Femur (tissue), 1 donor: ENCODE data around the gene HPCAL1.
"Not testable (repeated sequence)": the region's sequence is repeated elsewhere in the genome, so short reads cannot be mapped to it uniquely, and the experiment has no call there.

Source experiments
- DNase-seq: peaks from one replicate; pipeline ENCODE4 v3.0.0-alpha.2; 2017

HPCAL1 gene

DNA sequence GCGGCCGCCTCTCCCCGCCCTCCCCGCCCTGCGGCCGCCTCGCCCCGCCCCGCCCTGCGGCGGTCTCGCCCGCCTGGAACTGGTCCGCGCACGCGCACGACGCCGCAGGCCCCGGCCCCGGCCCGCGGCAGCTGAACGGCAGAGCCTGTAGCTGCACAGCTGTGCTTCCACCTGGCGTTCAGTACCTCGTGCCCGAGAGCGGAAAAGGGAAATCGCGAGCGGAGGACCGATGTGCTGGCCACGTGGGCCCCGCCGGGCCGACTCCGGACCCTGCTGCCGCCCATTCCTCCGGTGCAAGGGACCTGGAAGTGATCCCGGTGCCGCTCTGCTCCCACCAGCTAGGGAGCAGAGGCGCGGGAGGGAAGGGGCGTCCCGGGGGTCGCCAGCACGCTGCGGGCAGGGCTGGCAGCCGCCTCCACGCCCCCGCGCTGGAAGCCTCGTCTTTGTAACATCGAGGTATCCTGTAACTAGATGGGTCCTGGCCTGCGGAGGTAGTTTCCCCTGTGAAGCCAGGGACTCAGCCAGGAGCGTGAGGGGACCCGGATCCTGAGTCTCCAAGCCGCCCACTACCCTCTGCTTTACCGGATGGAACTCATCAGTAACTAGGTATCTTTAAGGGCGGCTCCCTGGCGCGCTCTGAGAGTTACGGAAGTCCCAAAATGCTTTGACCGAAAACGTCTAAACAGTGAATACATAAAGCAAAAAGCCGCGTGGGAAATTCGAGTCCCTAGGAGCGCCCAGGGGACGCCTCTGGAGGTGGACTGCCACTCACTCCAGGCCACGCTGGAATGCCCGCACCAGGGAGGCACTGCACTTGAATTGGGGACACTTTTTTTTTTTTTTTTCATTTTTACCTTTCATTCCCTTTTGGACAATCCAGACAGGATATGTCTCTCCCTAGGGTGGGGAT is 146.1 kb downstream of the HPCAL1 start:
- no peak for DNase-seq

DNA sequence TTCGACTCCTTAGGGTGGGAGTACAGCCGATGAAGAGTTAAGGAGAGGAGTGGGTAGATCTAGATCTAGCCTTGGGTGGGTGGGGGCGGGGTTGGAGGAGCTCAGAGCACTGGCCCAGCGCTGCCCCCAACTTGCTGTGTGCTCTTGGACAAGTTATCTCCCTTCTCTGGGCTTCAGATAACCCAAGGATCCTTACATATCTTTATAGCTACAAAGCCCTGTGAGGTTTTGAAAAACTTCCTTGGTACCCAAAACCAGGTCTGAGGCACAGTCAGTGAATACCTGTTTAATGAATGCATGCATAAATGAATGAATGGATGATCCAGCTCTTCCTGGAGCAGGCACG is 146.8 kb downstream of the HPCAL1 start:
- no peak for DNase-seq

DNA sequence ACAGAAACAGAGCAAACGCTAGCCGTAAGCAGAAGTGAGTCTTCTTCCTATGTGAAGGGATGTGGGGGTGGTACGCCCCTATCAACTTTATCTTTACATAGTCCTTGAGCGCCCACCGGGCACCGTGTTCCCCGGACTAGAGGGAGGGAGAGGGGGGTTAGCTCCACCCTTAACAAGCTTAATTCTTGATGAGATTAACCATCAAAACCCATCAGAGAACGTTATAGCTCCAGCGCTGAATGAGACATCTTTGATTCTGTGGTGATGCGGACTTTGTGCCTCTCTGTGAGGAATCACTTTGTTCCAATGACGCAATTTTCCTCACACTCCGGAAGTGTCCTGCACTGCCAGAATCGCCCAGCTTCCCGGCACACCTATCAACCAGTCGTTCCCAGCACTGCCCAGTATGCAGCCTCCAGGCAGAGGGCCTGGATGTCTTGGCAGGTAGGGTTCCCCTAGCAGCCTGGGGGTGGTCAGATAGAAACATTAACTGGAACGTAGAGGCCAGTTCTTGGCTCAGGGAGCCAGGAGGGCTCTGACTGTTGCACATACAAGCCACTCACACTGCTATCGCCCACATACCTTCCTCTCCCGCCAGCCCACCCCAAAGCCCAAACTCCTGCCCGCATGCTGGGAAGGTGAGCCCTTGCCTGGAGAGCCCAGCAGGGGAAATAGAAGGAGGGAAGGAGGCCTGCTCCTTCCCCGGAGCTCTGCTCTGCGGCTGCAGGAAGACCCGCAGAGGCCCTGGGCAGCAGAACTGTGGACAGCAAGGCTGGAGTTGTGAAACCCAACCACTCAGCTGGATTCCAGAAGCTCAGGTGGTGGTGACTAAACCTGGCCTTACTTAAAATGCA is 147.4 kb downstream of the HPCAL1 start:
- DNase-seq = no peak

DNA sequence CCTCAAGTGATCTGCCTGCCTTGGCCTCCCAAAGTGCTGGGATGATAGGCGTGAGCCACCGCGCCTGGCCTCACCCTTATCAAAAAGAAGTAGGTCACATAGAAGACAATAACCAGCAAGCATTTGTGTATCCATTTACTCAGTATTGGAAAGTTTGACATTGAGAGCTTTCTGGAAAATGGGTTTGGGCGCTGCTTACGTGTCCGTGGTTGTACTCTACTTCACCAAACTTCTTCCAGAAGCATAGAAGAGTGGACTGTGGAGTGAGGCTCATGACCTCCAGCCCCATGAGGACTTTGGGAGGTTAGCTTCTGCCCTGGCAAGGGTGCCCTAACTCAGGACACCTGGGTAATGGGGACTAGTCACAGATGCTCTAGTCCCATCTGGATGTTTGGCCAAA is 149.1 kb downstream of the HPCAL1 start:
- no peak for DNase-seq

DNA sequence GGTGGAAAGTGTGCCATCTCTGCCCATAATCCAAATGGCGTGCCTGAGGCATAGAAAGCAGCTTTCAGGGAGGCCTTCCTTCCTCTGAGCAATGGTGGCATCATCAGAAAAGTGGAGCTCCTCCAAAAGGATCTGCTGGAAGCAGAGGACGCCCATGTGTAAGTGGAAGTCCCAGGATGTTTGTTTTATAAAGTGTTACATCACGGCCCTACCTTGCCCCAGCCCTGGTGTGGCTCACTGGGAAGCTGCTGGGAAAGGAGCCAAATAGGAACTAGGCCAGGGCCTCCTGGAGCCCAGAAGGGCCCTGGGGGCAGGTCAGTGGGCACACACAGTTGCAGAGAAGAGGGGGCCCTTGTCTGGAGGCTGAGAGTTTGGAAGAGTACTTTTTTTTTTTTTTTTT is 149.6 kb downstream of the HPCAL1 start:
- DNase-seq = no peak

DNA sequence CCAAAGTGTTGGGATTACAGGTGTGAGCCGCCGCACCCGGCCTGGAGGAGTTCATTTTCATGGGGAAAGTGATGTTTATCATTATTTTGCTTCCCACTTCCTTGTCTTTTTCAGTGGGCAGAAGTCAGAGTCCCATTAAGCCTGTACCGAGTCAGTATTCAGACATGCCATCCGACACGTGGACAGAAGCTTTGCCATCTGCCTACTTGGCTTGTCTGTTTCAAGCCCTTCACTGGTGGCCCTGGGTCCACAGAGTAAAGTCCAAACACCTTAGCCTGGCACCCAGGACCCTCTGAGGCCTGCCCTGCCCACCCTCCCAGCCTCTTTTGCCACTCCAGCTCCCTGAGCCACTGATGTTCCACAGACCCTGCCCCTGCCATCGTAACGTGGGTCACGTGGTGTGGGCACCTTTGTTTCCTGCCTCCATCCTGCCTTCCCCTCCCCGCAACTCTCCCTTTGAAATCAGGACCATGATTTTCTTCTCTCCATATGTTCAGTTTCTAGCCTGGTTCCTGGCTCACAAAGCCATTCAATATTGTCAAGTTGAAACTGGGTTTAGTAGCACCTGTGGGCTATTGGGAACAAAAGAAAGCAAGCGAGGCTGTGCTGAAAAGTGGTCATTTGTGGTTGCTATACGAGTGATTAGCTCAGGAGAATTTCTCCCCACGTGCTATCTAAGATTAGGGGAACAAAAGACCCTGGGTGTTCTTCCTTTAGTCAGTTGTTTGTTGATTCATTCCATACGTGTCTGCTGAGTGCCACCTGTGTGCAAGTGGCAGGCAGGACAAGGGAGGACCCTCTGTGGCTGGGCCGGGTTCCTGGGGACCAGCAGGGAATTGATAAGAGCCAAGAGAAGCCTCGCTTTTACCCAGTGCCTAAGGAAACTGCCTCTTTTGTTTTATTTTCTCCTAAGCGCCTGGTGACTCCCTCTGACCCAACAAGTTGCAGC is 150.5 kb downstream of the HPCAL1 start:
- no peak for DNase-seq

DNA sequence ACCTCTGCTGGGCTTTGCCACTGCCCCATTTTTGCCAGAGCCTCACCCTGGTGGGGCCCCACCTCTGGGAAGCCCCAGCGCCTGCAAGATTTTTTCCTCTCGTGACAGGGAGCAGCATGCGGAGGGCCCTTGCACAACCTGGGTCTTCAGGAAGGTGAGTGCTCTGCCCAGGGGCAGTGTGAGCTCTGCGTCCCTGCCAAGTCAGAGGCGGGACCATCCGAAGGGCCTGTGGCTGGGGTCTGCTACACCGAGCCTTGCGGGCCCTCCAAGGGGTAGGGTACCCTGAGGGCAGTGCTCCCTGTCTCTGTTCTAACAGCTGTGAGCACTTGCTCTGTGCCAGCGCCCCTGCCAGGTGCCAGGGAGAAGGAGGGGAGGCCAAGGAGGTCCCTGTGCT is 151.2 kb downstream of the HPCAL1 start:
- DNase-seq = no peak

DNA sequence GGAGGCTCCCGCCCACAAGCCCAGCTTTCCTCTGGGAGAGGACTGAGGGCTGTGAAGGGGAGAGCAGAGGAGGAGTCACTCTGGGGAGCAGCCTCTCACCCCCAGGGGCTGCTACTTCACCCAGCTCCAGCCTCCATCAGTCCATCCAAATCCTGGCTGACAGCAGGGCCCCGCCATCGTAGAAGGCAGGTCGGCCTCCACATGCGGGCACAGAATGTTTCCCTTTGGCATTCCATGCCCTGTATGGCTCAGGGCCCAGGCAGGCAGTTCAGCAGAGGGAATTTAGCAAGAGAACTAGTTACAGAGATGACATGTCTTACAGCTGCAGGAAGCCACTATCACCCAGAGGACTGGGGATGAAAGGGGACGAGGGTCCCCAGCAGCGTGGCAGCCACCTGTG is 151.8 kb downstream of the HPCAL1 start:
- DNase-seq = no peak

DNA sequence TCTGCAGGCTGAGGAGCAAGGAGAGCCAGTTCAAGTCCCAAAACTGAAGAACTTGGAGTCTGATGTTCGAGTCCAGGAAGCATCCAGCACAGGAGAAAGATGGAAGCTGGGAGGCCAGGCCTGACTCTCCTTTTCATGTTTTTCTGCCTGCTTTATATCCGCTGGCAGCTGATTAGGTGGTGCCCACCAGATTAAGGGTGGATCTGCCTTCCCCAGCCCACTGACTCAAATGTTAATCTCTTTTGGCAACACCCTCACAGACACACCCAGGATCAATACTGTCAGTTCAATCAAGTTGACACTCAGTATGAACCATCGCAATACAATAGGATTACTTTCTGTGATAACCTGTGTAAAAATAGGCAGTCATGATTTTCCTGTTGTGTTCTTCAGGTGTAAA is 154.5 kb downstream of the HPCAL1 start:
- DNase-seq = not testable (repeated sequence)

DNA sequence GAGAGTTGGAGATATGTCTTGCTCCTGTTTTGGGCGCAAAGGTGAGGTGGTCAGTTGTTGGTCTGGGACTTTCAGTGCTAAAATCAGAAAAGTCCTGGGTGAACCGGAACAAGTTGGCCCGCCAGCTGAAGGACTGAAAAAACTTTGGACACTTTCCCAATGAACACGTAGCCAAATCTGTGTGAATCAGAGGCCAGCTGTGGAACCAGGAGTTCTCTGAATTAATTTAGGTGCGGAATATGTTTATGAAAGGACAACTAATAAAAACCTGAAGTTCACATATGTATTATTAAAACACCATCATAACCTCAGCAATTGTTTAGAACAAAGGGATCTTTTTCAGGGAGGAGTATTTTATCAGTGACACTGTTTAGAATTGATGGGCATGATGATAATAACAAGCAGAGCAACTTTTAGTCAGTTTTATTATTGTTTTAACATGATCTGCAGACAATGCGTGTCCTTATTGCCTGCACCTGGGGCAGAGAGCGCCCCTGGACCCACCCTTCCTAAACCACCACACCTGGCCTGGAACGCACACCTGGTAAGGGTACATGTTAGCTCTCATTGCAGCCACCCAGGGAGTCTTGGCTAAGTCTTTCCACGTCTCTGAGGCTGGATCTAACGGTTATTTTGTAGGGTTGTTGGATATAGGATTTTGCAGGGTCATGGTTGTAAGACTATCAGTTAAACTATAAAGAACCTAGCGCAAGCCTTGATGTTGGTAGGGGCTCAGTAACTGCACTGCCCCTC is 155.3 kb downstream of the HPCAL1 start:
- no peak for DNase-seq

DNA sequence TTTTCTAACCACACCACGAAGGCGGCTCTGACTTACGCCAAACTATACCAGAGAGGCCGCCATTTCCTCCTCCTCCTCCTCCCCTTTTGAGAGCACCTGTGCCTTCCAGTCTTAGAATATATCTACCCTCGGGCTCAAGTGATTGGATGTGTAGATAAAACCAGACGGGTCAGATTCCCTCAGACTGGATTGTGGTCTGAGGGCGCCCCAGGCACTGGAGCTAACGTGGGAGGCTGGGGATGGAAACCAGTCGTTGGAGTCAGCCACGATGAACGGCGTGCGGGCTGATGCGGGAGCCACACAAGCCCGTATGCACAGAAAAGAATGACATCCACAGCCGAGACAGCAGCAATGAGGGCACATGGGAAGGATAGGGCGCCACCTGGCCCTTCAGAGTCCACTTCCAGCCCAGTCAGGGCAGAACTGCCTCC is 157.7 kb downstream of the HPCAL1 start:
- DNase-seq = no peak

DNA sequence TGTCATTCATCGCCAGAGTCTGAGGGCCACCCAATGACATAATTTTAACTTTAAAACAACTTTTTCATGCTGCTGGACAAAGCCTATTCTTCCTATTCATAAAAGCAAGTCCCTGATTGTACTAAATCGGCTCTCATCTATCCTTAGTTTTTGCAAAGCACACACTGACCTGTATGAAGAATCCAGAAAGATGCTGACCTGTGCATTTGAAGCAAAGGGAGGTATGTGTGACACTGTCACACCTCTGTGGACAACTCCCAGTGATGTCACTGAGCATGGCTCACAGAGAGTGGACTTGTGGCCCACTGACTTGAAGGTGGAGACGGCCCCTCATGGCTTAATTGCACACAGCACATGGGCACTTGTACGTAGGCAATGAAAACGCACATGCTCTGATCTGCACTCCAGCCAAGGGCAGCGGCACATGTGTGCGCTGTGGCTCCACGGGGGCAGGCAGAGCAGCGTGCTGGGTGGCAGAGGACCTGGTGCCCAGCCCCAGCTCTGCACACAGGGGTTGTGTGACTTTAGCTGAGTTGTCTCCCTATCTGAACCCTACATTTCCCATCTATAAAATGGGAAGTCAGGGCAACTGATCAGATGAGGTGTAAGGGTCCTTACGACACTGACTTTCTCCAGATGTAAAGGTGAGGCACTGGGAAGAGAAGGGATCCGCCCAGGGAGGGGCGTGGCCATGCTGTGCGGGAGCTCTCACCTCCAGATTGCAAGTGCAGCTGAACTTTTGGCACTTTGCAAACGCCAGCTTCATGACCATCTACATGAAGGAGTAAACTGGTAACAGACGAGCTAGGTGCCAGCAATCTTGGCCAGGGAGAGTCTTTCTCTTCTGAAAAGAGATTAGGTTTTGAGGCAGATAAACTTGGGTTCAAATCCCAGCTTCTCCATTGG is 159.7 kb downstream of the HPCAL1 start:
- no peak for DNase-seq

DNA sequence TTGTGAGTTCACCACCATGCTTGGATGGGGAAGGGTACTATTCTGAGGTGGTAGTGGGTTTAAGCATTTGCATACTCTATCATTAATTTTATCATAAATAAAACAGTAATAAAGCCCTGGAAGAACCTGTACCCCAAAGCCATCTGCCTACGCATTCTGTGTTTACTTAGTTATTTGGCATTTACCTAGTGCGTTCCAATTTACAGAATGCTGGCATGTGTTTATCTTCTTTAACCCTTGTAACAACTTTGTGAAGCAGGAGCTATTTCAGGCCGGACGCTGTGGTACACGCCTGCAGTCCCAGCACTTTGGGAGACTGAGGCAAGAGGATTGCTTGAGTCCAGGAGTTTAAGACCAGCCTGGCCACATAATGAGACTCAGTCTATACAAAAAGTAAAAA is 163.2 kb downstream of the HPCAL1 start:
- DNase-seq = no peak

DNA sequence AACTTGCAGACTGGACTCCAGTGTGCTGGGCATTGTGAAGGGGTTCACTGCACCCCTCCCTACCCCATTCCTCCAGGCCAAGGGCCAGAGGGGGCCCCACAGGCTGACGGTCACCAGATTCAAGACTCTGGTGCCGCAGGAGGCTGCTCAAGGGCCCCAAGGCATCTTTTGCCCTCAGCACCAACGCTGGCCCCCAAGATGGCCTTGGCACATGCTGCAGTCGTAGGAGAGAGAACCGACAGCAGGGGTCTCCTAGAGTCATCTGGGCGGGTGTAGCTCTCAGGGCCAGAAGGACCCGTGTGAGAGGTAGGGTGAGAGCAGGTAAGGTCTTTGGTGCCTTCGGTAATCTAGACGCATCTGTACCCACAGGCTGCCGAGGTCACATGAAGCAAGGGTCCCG is 164.1 kb downstream of the HPCAL1 start:
- DNase-seq = no peak

DNA sequence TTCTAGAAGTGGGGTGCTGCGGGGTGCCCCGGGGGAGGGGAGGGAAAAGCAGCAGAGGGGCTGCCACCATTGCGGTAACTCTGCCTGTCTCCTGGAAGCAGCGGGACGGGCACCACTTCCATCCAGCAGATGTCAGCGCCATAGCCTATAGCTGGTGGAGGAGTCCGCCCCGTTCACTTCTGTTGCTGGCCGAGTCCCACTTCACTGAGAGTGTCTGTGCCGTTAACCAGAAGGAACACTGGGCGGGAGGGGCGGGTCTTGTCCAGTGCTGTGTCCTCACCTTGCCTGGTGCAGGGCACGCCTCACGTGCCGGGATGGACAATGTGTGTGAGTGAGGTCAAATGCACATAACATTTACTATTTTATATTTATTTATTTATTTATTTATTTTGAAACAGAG is 164.7 kb downstream of the HPCAL1 start:
- no peak for DNase-seq

DNA sequence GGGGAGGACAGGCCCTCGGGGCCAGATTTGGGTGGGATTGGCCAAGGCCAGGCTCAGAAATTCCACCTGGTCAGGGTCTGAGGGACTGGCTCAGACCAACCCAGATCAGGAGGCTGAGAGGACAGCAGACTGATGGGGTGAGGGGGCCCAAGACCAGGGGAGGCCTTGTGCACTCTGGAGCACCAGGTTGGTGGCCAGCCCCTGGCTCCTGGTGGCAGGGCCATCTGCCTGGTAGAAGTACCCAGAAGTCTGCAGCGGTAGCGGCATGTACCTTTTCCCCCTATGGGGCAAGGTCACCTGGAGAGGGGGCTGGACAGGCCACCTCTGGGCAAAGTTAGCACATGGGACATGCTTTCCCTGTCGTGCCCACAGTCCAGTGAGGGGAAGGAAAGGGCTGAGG is 166.6 kb downstream of the HPCAL1 start:
- DNase-seq = no peak

DNA sequence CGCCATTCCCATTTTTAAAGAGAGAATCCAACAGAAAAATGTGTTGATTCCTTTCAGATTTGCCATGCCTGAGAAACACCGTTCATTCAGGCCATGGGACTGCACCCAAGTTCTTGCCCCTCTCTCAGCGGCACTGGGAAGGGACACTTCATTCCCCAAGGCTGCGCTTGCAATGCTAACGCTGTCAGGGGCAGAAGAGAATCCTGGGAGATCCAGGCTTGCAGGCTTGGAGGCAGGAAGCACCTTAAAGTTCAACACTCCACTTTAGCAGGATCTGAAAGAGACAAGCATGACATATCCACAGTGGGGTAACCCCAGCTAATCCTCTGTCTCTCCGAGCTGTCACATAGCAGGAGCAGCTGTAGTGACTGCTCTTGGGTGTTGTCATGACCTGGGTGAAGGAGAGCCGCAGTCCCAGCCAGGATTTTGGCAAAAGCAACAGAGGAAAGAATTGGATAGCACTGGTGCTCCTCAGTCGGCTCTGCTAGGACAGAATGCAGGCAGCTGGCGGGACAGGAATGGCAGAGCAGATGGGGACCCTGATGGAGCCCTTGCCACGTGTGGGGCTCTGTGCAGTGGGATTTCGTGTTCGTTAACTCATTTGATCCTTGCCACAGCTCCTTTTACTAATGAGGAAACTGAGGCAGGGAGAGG is 167.4 kb downstream of the HPCAL1 start:
- DNase-seq = no peak

DNA sequence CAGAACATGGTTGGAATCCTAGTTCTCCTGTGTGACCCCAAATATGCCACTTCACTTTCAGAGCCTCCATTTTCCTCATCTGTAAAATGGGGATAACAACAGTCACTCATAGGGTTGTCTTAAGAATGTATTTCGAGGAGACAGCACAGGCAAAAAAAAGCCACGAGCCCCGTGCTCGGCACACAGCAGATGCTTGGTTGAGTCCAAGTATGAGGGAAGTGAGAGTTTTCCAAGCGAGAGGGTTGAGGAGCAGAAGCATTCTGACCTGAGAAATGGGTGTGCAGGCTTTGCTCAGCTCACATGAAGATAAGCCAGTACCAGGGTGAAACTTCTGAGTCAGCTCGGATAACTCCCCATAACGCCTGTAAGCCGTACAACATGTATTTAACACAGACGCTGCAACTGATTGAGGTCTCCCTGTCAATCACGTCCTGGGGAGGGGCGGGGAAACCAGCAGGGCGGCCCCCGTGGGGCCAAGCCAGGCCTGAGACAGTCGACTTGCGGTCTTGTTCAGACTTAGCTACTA is 168.4 kb downstream of the HPCAL1 start:
- no peak for DNase-seq

DNA sequence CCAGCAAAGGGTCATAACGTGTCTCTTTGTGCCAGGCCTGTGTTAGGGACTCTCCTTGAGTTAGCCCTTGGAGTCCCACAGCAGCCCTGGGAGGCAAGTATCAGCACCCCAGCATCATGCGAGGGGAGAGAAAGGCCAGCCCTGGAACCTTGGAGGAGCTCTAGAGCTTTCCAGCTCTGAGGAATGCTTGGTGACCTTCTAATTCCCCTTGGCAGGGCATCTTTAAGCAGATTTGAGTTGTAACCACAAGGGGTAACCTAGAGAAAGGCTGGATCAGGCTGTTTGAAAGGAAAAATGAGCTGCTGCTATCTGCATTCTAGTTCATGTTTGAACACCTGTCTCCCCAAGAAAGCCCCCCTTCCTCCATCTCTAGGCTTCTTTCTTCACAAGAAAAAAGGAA is 169.3 kb downstream of the HPCAL1 start:
- DNase-seq = no peak

DNA sequence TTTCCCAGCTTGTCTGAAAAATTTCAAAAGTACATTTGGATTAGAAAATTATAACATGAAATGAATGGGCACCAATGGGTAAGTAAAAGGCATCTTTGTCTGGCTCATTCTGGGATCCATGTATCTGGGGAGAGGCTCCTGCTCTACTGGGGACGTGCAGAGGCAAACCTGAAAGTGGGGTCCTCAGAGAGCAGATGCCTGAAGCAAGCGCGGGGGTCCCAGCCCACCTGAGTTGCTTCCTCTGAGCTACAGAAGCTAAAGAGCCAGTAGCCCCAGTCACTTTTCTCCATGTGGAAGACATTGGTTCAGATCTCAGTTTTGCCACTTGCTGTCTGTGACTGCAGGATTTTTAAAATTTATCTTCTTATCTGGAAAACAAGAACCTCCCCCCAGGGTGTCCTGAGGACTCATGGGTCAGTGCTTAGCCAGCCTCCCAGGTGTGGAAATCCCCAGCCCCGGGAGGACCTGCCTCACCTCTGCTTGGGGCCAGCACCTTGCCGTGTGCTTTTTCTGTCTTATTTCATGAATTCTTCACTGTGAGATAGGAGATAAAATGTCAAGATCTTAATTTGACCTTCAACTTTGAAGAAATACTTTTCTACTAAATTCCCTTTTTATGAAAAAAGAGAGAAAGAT is 170.5 kb downstream of the HPCAL1 start:
- DNase-seq = no peak
